Measurements from ENCODE around the gene THSD7A. TPM values are rescaled to one million over a fixed set of nuclear protein-coding genes. Genes with fewer than 3 reads are reported as not detected.

THSD7A gene
- total RNA-seq, 1 experiment from 2014 or later: 0.68 TPM

DNA sequence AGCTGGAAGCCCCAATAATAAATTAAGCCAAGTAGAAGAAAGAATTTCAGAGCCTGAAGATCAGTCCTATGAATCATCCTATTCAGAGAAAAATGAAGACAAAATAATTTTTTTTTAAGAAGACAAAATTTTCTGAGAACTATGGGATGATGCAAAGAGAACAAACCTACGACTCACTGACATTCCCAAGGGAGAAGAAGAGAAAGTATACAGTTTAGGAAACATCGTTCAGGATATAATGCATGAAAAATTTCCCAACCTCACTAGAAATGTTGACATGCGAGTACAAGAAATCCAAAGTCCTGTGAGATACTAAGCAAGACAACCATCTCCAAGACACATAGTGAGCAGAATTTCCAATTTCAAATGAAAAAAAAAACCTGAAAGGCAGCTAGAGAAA, 150.5 kb downstream of the THSD7A start:
- peaks cover 77% of the 10 kb centered on the region for H3K9me3 Mint-ChIP-seq
- CTCF ChIA-PET: no interaction called here
- TF ChIP-seq ERG (CRISPR knock-in tag; IDR thresholded peaks at IDR 0.05) (no peak), KAT7 (CRISPR knock-in tag; IDR thresholded peaks at IDR 0.05; ENCODE audit: borderline replicate concordance) (no peak), ZNF232 (CRISPR knock-in tag; IDR thresholded peaks at IDR 0.05) (no peak), ETV6 (CRISPR knock-in tag; IDR thresholded peaks at IDR 0.05) (no peak), MXD4 (CRISPR knock-in tag; IDR thresholded peaks at IDR 0.05; ENCODE audit: borderline replicate concordance) (no peak), OVOL2 (CRISPR knock-in tag; IDR thresholded peaks at IDR 0.05; ENCODE audit: borderline replicate concordance) (no peak), JAZF1 (CRISPR knock-in tag; IDR thresholded peaks at IDR 0.05) (no peak), ZMAT4 (CRISPR knock-in tag; IDR thresholded peaks at IDR 0.05) (no peak), JUN (CRISPR knock-in tag; IDR thresholded peaks at IDR 0.05) (no peak), GTF2I (CRISPR knock-in tag; conservative IDR thresholded peaks at IDR 0.05) (no peak), ELF4 (CRISPR knock-in tag; IDR thresholded peaks at IDR 0.05; ENCODE audit: low read depth) (no peak), ESRRA (CRISPR knock-in tag; IDR thresholded peaks at IDR 0.05; ENCODE audit: borderline replicate concordance) (no peak), HMGA2 (CRISPR knock-in tag; IDR thresholded peaks at IDR 0.05) (no peak), SMAD3 (CRISPR knock-in tag; IDR thresholded peaks at IDR 0.05; ENCODE audit: borderline replicate concordance) (no peak), NFATC4 (CRISPR knock-in tag; IDR thresholded peaks at IDR 0.05) (no peak), ZNF396 (CRISPR knock-in tag; IDR thresholded peaks at IDR 0.05; ENCODE audit: borderline replicate concordance) (no peak), TCF7 (CRISPR knock-in tag; IDR thresholded peaks at IDR 0.05; ENCODE audit: low read depth) (no peak)
- TF ChIP-seq, protein P1, sequence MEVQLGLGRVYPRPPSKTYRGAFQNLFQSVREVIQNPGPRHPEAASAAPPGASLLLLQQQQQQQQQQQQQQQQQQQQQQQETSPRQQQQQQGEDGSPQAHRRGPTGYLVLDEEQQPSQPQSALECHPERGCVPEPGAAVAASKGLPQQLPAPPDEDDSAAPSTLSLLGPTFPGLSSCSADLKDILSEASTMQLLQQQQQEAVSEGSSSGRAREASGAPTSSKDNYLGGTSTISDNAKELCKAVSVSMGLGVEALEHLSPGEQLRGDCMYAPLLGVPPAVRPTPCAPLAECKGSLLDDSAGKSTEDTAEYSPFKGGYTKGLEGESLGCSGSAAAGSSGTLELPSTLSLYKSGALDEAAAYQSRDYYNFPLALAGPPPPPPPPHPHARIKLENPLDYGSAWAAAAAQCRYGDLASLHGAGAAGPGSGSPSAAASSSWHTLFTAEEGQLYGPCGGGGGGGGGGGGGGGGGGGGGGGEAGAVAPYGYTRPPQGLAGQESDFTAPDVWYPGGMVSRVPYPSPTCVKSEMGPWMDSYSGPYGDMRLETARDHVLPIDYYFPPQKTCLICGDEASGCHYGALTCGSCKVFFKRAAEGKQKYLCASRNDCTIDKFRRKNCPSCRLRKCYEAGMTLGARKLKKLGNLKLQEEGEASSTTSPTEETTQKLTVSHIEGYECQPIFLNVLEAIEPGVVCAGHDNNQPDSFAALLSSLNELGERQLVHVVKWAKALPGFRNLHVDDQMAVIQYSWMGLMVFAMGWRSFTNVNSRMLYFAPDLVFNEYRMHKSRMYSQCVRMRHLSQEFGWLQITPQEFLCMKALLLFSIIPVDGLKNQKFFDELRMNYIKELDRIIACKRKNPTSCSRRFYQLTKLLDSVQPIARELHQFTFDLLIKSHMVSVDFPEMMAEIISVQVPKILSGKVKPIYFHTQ (CRISPR knock-in tag; IDR thresholded peaks at IDR 0.05): no peak
- TF ChIP-seq, protein P2, sequence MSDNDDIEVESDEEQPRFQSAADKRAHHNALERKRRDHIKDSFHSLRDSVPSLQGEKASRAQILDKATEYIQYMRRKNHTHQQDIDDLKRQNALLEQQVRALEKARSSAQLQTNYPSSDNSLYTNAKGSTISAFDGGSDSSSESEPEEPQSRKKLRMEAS (CRISPR knock-in tag; IDR thresholded peaks at IDR 0.05): no peak
- TF ChIP-seq, protein P3, sequence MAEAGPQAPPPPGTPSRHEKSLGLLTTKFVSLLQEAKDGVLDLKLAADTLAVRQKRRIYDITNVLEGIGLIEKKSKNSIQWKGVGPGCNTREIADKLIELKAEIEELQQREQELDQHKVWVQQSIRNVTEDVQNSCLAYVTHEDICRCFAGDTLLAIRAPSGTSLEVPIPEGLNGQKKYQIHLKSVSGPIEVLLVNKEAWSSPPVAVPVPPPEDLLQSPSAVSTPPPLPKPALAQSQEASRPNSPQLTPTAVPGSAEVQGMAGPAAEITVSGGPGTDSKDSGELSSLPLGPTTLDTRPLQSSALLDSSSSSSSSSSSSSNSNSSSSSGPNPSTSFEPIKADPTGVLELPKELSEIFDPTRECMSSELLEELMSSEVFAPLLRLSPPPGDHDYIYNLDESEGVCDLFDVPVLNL (CRISPR knock-in tag; IDR thresholded peaks at IDR 0.05; ENCODE audit: borderline replicate concordance, low read depth): no peak
- peaks cover 30% of the 10 kb centered on the region for H3K36me3 Mint-ChIP-seq
- H3K4me3 Mint-ChIP-seq: no peak overlapping the region
- DNase-seq (ENCODE audit: low spot score) (no peak), ATAC-seq (no peak)
- no peak overlapping the region for H3K27ac Mint-ChIP-seq
- no peaks in the 10 kb centered on the region for H3K27me3 Mint-ChIP-seq (ENCODE audit: low read depth)
- no peaks in the 10 kb centered on the region for H3K4me1 Mint-ChIP-seq
- POLR2A ChIA-PET: no interaction called here

DNA sequence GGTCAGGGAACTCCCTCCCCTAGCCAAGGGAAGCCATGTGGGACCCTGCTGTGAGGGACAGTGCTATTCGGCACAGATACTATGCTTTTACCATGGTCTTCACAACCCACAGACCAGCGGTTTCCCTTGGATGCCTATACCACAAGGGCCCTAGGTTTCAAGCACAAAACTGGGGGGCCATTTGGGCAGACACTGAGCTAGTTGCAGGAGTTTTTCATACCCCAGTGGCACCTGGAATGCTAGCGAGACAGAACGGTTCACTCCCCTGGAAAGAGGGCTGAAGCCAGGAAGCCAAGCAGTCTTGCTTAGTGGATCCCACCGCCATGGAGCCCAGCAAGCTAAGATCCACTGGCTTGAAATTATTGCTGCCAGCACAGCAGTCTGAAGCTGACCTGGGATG, 156.8 kb downstream of the THSD7A start:
- Mint-ChIP-seq H3K9me3 (peaks cover 49% of the 10 kb centered on the region), H3K27me3 (ENCODE audit: low read depth) (no peaks in the 10 kb centered on the region), H3K27ac (no peak overlapping the region), H3K4me1 (no peaks in the 10 kb centered on the region), H3K4me3 (no peak overlapping the region), H3K36me3 (peaks cover 17% of the 10 kb centered on the region)
- POLR2A ChIA-PET: no interaction called here
- DNase-seq (ENCODE audit: low spot score): no peak
- ATAC-seq: no peak
- CTCF ChIA-PET: no interaction called here
- TF ChIP-seq, protein P4, sequence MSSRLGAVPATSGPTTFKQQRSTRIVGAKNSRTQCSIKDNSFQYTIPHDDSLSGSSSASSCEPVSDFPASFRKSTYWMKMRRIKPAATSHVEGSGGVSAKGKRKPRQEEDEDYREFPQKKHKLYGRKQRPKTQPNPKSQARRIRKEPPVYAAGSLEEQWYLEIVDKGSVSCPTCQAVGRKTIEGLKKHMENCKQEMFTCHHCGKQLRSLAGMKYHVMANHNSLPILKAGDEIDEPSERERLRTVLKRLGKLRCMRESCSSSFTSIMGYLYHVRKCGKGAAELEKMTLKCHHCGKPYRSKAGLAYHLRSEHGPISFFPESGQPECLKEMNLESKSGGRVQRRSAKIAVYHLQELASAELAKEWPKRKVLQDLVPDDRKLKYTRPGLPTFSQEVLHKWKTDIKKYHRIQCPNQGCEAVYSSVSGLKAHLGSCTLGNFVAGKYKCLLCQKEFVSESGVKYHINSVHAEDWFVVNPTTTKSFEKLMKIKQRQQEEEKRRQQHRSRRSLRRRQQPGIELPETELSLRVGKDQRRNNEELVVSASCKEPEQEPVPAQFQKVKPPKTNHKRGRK (CRISPR knock-in tag; IDR thresholded peaks at IDR 0.05; ENCODE audit: borderline replicate concordance): no peak
- TF ChIP-seq GABPB1 (CRISPR knock-in tag; IDR thresholded peaks at IDR 0.05) (no peak), ZNF671 (CRISPR knock-in tag; IDR thresholded peaks at IDR 0.05) (no peak), ZNF396 (CRISPR knock-in tag; IDR thresholded peaks at IDR 0.05; ENCODE audit: borderline replicate concordance) (no peak), NFYB (CRISPR knock-in tag; conservative IDR thresholded peaks at IDR 0.05; ENCODE audit: low read depth) (no peak), PREB (CRISPR knock-in tag; IDR thresholded peaks at IDR 0.05; ENCODE audit: borderline replicate concordance) (no peak), JUN (CRISPR knock-in tag; IDR thresholded peaks at IDR 0.05) (no peak)
- TF ChIP-seq, protein P5, sequence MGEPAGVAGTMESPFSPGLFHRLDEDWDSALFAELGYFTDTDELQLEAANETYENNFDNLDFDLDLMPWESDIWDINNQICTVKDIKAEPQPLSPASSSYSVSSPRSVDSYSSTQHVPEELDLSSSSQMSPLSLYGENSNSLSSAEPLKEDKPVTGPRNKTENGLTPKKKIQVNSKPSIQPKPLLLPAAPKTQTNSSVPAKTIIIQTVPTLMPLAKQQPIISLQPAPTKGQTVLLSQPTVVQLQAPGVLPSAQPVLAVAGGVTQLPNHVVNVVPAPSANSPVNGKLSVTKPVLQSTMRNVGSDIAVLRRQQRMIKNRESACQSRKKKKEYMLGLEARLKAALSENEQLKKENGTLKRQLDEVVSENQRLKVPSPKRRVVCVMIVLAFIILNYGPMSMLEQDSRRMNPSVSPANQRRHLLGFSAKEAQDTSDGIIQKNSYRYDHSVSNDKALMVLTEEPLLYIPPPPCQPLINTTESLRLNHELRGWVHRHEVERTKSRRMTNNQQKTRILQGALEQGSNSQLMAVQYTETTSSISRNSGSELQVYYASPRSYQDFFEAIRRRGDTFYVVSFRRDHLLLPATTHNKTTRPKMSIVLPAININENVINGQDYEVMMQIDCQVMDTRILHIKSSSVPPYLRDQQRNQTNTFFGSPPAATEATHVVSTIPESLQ (CRISPR knock-in tag; IDR thresholded peaks at IDR 0.05): no peak
